Duodenal mucosa (tissue), 2 donors: Measurements from ENCODE around the gene COL8A2.

Source experiments
- H3K27ac ChIP-seq: one replicate; pipeline ENCODE4 v1.7.0; 2013; ENCODE audit warnings: low read depth, low read length
- H3K27me3 ChIP-seq, 2 donors: one replicate each; pipeline ENCODE4 v1.7.0; 2013; ENCODE audit warnings: low read length in 2 of 2, control low read depth in 1 of 2; ENCODE audit not compliant: insufficient read depth in 2 of 2, control insufficient read depth in 1 of 2
- H3K36me3 ChIP-seq, 2 donors: one replicate each; pipeline ENCODE4 v1.7.0; 2013; ENCODE audit warnings: low read length in 2 of 2, control low read depth in 1 of 2; ENCODE audit not compliant: insufficient read depth in 2 of 2, control insufficient read depth in 1 of 2
- H3K4me1 ChIP-seq, 2 donors: one replicate each; pipeline ENCODE4 v1.7.0; 2013; ENCODE audit warnings: low read length in 2 of 2, control low read depth in 1 of 2; ENCODE audit not compliant: insufficient read depth in 2 of 2, control insufficient read depth in 1 of 2
- H3K4me3 ChIP-seq, 2 donors: one replicate each; pipeline ENCODE4 v1.7.0; 2013; ENCODE audit warnings: low read length in 2 of 2, low read depth in 1 of 2
- H3K9ac ChIP-seq, 2 donors: one replicate each; pipeline ENCODE4 v1.7.0; 2013; ENCODE audit warnings: low read length in 2 of 2, low read depth in 1 of 2
- H3K9me3 ChIP-seq, 2 donors: one replicate each; pipeline ENCODE4 v1.7.0; 2013; ENCODE audit warnings: low read length in 2 of 2, control low read depth in 1 of 2; ENCODE audit not compliant: control insufficient read depth in 1 of 2

COL8A2 gene

GRCh38 chr1:36091698-36092097, 33.3 kb downstream of the COL8A2 start:
- Histone ChIP-seq H3K27ac (no peak overlapping the region), H3K9me3 (no peaks in the 10 kb centered on the region), H3K4me1 (peaks cover 8 to 22% of the 10 kb centered on the region in 2 donors), H3K4me3 (no peak overlapping the region), H3K9ac (no peak overlapping the region), H3K36me3 (peaks cover 37 to 54% of the 10 kb centered on the region in 2 donors), H3K27me3 (no peaks in the 10 kb centered on the region)

- Histone ChIP-seq H3K9ac (no peak overlapping the region), H3K4me3 (no peak overlapping the region), H3K27ac (no peak overlapping the region), H3K4me1 (peaks cover 8 to 22% of the 10 kb centered on the region in 2 donors), H3K27me3 (no peaks in the 10 kb centered on the region), H3K9me3 (no peaks in the 10 kb centered on the region), H3K36me3 (peaks cover 37 to 51% of the 10 kb centered on the region in 2 donors)
Observed at GRCh38 chr1:36091141-36091540, 33.9 kb downstream of the COL8A2 start.

- Histone ChIP-seq H3K27me3 (peaks cover 5 to 6% of the 10 kb centered on the region in 2 donors), H3K36me3 (peaks cover 32 to 35% of the 10 kb centered on the region in 2 donors), H3K27ac (peak overlapping the region; percentile 54), H3K9ac (peak overlapping the region; percentile 82 to 87), H3K4me1 (peaks cover 8 to 22% of the 10 kb centered on the region in 2 donors), H3K9me3 (no peaks in the 10 kb centered on the region), H3K4me3 (peak overlapping the region; percentile 83 to 84)
Observed at GRCh38 chr1:36089393-36090121, 35.5 kb downstream of the COL8A2 start.

GRCh38 chr1:36088577-36089392, 36.2 kb downstream of the COL8A2 start, which contains the start of gene ADPRS:
Gene ADPRS (plus strand): TSS chr1:36088892. CDS start chr1:36088905, 13 bp downstream.
- Histone ChIP-seq H3K9ac (peak within 1 kb of the TSS; percentile 82 to 87), H3K36me3 (peaks cover 25 to 27% of the 10 kb centered on the region in 2 donors), H3K27ac (peak within 1 kb of the TSS; percentile 88), H3K4me3 (peak within 1 kb of the TSS; percentile 83 to 84), H3K4me1 (peaks cover 8 to 22% of the 10 kb centered on the region in 2 donors), H3K27me3 (peaks cover 9 to 13% of the 10 kb centered on the region in 2 donors), H3K9me3 (no peaks in the 10 kb centered on the region)

- Histone ChIP-seq H3K27ac (no peak overlapping the region), H3K4me1 (peaks cover 5 to 22% of the 10 kb centered on the region in 2 donors), H3K4me3 (peak overlapping the region; percentile 83 to 84), H3K27me3 (peaks cover 9 to 15% of the 10 kb centered on the region in 2 donors), H3K9me3 (no peaks in the 10 kb centered on the region), H3K36me3 (peaks cover 19 to 21% of the 10 kb centered on the region in 2 donors), H3K9ac (peak overlapping the region; percentile 82 to 85)
Observed at GRCh38 chr1:36088265-36088576, 36.8 kb downstream of the COL8A2 start.

- H3K36me3 ChIP-seq = peaks cover 12 to 14% of the 10 kb centered on the region in 2 donors
- H3K27me3 ChIP-seq = peaks cover 9 to 15% of the 10 kb centered on the region in 2 donors
- H3K9ac ChIP-seq = no peak overlapping the region
- H3K4me1 ChIP-seq = peaks cover 5 to 22% of the 10 kb centered on the region in 2 donors
- no peaks in the 10 kb centered on the region for H3K9me3 ChIP-seq
- H3K4me3 ChIP-seq = no peak overlapping the region
- H3K27ac ChIP-seq = no peak overlapping the region
Observed at GRCh38 chr1:36087233-36088123, 37.5 kb downstream of the COL8A2 start.

- Histone ChIP-seq H3K9ac (no peak overlapping the region), H3K9me3 (no peaks in the 10 kb centered on the region), H3K27me3 (peaks cover 9 to 15% of the 10 kb centered on the region in 2 donors), H3K27ac (no peak overlapping the region), H3K4me3 (no peak overlapping the region), H3K4me1 (peaks cover 5 to 22% of the 10 kb centered on the region in 2 donors), H3K36me3 (peaks cover 4 to 6% of the 10 kb centered on the region in 2 donors)
Observed at GRCh38 chr1:36086529-36087232, 38.3 kb downstream of the COL8A2 start.

- Histone ChIP-seq H3K27ac (no peak overlapping the region), H3K4me3 (no peak overlapping the region), H3K36me3 (no peaks in the 10 kb centered on the region), H3K9ac (no peak overlapping the region), H3K9me3 (no peaks in the 10 kb centered on the region), H3K4me1 (peaks cover 5 to 19% of the 10 kb centered on the region in 2 donors), H3K27me3 (peaks cover 9 to 15% of the 10 kb centered on the region in 2 donors)
Observed at GRCh38 chr1:36085686-36086526, 39.1 kb downstream of the COL8A2 start.
